ENCODE data around the gene ST8SIA2.

Gene ST8SIA2, protein sequence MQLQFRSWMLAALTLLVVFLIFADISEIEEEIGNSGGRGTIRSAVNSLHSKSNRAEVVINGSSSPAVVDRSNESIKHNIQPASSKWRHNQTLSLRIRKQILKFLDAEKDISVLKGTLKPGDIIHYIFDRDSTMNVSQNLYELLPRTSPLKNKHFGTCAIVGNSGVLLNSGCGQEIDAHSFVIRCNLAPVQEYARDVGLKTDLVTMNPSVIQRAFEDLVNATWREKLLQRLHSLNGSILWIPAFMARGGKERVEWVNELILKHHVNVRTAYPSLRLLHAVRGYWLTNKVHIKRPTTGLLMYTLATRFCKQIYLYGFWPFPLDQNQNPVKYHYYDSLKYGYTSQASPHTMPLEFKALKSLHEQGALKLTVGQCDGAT

DNA sequence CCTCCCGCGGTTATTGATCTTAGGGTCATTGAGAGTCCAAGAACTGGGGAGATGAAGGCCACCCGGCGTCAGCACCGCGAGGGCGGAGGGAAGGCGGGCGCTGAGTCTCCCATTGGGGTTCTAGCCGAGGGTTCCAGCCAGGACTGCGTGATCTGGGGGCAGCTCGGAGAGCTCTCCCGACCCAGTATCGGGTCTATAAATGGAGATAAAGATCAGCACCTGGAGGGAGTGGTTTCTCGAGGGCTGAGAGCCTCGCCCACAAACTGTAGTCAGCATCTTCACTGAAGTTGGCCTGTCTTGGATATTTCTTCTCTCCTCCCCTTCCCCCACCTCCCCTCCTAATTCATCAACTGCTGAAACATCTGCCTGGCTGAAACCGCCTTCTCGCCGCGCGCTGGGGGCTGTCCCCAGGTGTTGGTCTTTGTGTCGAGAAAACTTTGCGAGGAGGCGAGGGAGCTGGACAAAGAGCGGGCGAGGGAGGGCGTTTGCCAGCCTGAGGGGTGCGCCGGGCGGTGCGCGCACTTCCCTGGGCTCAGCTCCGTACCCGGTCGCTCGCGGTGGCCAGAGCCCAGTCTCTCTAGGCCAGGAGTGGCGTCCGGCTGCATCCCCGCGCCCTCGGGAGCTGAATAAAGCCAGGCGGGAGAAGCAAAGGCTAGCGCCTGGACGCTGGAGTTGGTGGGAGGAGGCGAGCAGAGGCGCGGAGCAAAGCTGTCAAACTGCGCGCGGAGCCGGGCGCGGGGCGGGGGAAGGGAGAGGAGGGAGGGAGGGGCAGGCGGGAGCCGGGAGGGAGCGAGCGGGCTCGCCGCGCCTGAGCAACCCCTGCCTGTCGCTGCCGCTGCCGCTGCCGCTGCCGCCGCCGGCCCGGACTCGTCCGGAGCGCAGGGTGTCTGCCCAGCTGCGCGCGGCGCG, at the start of gene ST8SIA2:
Gene ST8SIA2, plus strand, starts transcription at position 811 of the 909 bp plus-strand sequence. CDS start 184 bp downstream, outside the sequence.
- H3K4me3 Mint-ChIP-seq = peak within 1 kb of the TSS; percentile 28
- H3K27me3 Mint-ChIP-seq = peaks cover 83% of the 10 kb centered on the region
- H3K9me3 Mint-ChIP-seq = no peaks in the 10 kb centered on the region
- H3K27ac Mint-ChIP-seq = no peak within 1 kb of the TSS
- H3K4me1 Mint-ChIP-seq (ENCODE audit: low read depth) = peaks cover 12% of the 10 kb centered on the region
- H3K36me3 Mint-ChIP-seq (ENCODE audit: low read depth) = no peaks in the 10 kb centered on the region
- DNase-seq = no peak

DNA sequence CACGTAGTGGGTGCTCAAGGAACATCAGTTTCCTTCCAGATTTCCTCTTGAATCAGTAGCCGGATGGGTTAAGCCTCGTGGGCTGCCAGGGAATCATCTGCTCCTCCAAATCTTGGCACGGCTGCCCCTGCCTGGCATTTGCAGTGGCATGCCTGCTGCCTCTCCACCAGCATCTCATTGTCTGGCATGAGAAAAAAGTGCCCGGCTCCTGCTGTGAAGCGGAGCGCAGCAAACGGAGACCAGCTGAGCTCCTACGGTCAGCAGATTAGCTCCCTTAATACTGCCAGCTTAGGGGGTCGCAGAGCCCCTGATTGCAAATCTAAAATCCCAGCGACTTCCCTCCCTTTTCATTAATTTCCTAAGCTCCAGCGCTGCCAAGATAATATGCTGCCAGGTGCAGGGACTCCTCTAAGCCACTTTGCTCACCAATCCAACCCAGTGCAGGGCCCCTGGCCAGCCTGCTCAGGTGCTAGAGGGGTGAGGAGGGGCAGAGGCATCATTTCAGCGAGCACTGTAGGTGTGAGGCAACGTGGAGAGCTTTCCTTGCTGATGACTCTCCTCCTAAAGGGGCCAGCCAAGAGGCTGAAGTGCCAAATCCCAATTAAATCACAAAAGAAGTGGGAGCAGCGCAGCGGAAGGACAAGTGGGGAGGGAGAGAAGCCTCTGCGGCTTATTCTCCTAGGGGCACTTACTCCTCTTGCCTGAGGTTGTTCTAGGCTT, 49.6 kb upstream of the ST8SIA2 start:
- H3K27me3 Mint-ChIP-seq = peaks cover 34% of the 10 kb centered on the region
- H3K9me3 Mint-ChIP-seq = peaks cover 3% of the 10 kb centered on the region
- no peaks in the 10 kb centered on the region for H3K36me3 Mint-ChIP-seq (ENCODE audit: low read depth)
- H3K4me3 Mint-ChIP-seq = no peak overlapping the region
- no peak overlapping the region for H3K27ac Mint-ChIP-seq
- DNase-seq = no peak
- H3K4me1 Mint-ChIP-seq (ENCODE audit: low read depth) = no peaks in the 10 kb centered on the region

DNA sequence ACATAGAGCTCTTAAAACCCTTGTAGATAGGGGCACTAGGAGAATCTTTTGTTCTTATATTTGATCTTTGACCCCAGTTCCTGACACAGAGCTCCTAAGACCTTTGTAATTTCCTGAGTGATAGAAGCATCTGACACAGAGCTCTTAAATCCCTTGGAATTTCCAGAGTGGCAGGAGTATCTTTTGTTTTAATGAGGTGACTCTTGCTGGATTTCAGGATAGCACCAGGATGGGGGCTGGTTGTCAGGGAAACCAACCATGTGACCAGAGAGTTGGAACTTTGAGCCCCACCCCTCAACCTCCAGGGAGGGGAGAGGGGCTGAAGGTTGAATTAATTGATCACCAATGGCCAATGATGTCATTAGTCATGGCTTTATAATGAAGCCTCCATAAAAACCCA, 47.6 kb upstream of the ST8SIA2 start:
- Mint-ChIP-seq H3K9me3 (peaks cover 5% of the 10 kb centered on the region), H3K4me3 (no peak overlapping the region), H3K4me1 (ENCODE audit: low read depth) (no peaks in the 10 kb centered on the region), H3K27ac (no peak overlapping the region), H3K27me3 (peaks cover 34% of the 10 kb centered on the region), H3K36me3 (ENCODE audit: low read depth) (no peaks in the 10 kb centered on the region)
- DNase-seq = no peak

DNA sequence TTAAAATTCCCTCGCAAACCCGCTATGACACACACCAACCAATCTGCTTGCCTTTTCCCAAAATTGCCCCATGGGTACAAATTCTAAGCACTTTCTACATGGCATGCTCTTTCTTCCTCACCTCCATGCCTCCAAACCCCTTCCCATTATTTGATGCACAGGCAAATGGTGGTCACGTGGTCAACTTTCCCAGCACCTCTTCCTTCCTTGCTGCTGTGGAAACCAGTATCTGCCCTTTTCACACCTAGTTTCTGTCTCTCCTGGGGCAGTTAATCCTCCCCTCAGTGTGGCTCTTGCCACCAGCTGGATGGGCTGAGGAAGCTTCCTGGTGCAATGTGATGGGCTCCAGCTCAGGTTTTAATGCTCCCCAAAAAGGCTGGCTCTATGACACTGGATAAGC, 38.4 kb upstream of the ST8SIA2 start:
- H3K27me3 Mint-ChIP-seq = peaks cover 15% of the 10 kb centered on the region
- DNase-seq = no peak
- H3K36me3 Mint-ChIP-seq (ENCODE audit: low read depth) = no peaks in the 10 kb centered on the region
- no peak overlapping the region for H3K27ac Mint-ChIP-seq
- H3K4me1 Mint-ChIP-seq (ENCODE audit: low read depth) = no peaks in the 10 kb centered on the region
- no peak overlapping the region for H3K4me3 Mint-ChIP-seq
- H3K9me3 Mint-ChIP-seq = no peaks in the 10 kb centered on the region

DNA sequence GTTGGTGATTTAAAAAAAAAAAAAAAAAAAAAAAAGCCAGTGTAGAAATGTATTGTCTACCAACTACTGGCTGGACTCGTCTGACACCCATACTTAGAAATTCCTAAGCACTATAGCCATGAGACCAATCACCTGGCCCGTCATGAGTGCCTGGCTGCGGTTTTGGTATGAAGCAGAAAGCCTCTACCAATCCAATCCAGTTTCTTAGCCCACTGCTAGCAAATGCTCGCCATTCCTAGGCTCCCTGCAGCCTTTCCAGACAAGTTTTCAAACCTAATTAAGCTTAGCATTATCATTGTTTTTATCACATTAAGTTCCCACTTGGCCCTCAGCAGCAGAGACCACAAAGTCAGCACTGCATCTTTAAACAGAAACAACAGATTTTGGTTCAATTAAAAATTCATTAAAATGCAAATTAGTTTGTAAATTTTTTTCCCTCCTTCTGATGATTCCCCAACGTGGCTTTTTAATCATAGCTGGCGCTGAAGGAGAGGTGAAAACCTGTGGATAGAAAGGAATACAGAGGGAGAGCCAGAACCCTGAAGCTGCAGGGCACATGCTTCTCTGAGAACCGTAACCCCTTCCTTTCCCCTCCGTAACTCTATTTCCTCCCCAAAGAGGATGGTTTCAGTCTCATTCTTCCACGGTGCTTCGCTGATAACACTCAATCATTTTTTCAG, 32.2 kb upstream of the ST8SIA2 start:
- no peak overlapping the region for H3K4me3 Mint-ChIP-seq
- DNase-seq = no peak
- H3K27ac Mint-ChIP-seq = no peak overlapping the region
- H3K9me3 Mint-ChIP-seq = no peaks in the 10 kb centered on the region
- H3K4me1 Mint-ChIP-seq (ENCODE audit: low read depth) = no peaks in the 10 kb centered on the region
- no peaks in the 10 kb centered on the region for H3K36me3 Mint-ChIP-seq (ENCODE audit: low read depth)
- H3K27me3 Mint-ChIP-seq = peaks cover 21% of the 10 kb centered on the region

DNA sequence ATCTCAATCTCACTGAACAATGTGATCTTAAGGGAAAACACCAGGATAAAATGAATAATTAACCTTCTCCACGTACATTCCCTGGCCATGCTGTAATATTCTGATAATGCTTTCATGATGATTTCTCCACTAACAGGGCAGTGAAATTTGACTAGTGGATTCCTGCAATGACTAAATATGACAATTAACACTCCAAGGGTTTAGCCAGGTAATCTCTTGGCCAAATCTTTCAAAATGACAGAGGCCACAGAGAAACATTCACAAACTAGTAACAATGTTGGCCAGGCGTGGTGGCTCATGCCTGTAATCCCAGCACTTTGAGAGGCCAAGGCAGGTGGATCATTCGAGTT, 31.7 kb upstream of the ST8SIA2 start:
- Mint-ChIP-seq H3K4me3 (no peak overlapping the region), H3K4me1 (ENCODE audit: low read depth) (no peaks in the 10 kb centered on the region), H3K27me3 (peaks cover 19% of the 10 kb centered on the region), H3K9me3 (no peaks in the 10 kb centered on the region), H3K36me3 (ENCODE audit: low read depth) (no peaks in the 10 kb centered on the region), H3K27ac (no peak overlapping the region)
- DNase-seq = no peak

DNA sequence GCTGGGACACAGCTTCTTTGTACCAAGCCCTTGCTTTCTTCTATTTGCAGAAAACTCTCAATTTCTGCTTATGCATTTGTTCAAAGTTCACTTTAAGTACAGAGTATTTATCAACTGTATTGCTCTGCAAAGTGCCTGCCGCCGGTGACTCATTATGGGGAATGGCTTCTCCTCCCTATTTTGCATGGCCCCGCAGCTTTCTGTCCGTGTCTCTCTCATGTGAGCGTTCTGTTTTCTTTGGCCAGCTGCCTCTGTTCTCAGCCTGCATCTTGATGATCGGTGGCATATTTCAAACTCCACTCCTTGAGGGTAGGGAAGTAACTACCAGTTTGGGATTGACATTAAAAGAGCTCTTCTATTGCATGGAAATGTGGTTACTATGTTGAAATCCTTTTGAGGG, 28.6 kb upstream of the ST8SIA2 start:
- Mint-ChIP-seq H3K27me3 (peaks cover 17% of the 10 kb centered on the region), H3K4me3 (no peak overlapping the region), H3K9me3 (no peaks in the 10 kb centered on the region), H3K27ac (no peak overlapping the region), H3K36me3 (ENCODE audit: low read depth) (no peaks in the 10 kb centered on the region), H3K4me1 (ENCODE audit: low read depth) (no peaks in the 10 kb centered on the region)
- no peak for DNase-seq

DNA sequence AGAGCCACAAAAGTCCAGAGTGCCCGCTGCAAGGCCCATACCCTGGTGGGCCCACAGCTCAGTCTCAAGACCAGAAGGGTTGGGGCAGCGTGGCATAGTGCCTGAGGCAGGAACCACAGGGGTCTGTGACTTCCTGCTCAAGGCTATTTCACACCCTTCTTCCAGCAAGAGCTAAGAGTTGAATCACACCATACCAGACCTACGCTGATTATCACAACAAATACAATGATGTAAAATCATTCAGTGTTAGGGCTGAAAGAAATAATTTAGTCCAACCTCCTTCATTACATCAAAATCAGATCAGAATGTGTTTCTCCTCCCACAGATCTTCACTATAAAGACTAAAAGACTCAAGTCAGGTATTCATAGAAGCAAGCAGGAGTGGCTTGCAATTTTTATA, 27.8 kb upstream of the ST8SIA2 start:
- H3K27me3 Mint-ChIP-seq = peaks cover 13% of the 10 kb centered on the region
- no peak for DNase-seq
- H3K4me3 Mint-ChIP-seq = no peak overlapping the region
- H3K27ac Mint-ChIP-seq = no peak overlapping the region
- H3K4me1 Mint-ChIP-seq (ENCODE audit: low read depth) = no peaks in the 10 kb centered on the region
- H3K9me3 Mint-ChIP-seq = no peaks in the 10 kb centered on the region
- no peaks in the 10 kb centered on the region for H3K36me3 Mint-ChIP-seq (ENCODE audit: low read depth)

DNA sequence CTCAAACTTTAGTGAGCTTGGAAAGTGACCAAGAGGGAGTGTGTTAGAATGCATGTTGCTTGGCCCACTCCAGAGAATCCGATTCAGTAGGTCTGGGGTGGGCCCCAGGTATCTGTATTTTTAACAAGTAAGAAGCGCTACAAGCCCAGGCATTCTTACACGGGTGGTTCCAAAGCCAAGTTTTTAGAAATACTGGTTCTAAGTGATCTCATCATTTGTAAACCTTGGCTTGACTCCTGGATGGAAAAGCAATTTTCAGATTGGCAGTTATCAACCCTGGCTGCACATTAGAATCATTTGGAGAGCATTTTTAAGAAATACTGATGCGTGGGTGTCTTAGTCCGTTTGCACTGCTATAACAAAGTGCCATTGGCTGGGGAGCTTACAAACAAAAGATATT, 27.3 kb upstream of the ST8SIA2 start:
- H3K4me3 Mint-ChIP-seq = no peak overlapping the region
- H3K36me3 Mint-ChIP-seq (ENCODE audit: low read depth) = no peaks in the 10 kb centered on the region
- peaks cover 11% of the 10 kb centered on the region for H3K27me3 Mint-ChIP-seq
- no peak overlapping the region for H3K27ac Mint-ChIP-seq
- no peaks in the 10 kb centered on the region for H3K4me1 Mint-ChIP-seq (ENCODE audit: low read depth)
- H3K9me3 Mint-ChIP-seq = no peaks in the 10 kb centered on the region
- DNase-seq = no peak

DNA sequence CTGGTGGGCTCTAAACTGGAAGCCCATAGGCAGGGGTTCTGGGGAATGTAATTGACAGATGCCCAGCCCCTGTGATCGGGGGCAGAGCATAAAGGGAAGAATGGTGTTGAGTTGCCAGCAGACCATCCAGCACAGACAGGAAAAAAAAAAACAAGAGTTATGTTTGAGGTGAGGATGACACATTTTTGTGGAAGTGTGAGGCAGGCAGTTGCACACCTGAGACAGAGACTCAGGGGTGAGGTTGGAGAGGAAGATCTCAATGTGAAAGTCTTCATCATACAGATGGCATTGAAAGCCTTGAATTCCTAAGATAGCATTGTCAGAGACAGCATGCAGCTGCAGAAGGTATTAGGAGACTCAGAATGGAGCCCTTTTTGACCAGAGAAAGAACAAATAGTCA, 18.6 kb upstream of the ST8SIA2 start:
- H3K4me1 Mint-ChIP-seq (ENCODE audit: low read depth) = no peaks in the 10 kb centered on the region
- no peaks in the 10 kb centered on the region for H3K36me3 Mint-ChIP-seq (ENCODE audit: low read depth)
- no peaks in the 10 kb centered on the region for H3K9me3 Mint-ChIP-seq
- H3K27me3 Mint-ChIP-seq = peaks cover 29% of the 10 kb centered on the region
- no peak overlapping the region for H3K4me3 Mint-ChIP-seq
- H3K27ac Mint-ChIP-seq = no peak overlapping the region
- no peak for DNase-seq

DNA sequence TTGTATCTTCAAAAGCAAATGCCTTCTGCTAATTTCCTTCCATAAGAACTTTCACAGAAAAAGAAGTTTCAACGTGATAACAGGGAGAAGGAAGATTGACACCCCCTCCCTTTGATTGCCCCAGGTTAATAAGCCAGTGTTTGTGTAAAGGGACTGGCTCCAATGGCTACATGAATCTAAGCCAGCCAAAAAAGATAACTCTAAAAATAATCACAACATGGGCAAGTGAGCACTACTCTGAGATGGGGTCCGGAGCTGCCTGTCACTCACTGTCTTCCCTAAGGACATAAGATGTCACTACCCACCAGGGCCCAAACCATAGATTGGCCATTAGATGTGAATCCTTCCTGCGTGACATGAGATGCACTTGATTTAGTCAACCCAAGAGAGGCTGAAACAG, 17.6 kb upstream of the ST8SIA2 start:
- no peak overlapping the region for H3K4me3 Mint-ChIP-seq

DNA sequence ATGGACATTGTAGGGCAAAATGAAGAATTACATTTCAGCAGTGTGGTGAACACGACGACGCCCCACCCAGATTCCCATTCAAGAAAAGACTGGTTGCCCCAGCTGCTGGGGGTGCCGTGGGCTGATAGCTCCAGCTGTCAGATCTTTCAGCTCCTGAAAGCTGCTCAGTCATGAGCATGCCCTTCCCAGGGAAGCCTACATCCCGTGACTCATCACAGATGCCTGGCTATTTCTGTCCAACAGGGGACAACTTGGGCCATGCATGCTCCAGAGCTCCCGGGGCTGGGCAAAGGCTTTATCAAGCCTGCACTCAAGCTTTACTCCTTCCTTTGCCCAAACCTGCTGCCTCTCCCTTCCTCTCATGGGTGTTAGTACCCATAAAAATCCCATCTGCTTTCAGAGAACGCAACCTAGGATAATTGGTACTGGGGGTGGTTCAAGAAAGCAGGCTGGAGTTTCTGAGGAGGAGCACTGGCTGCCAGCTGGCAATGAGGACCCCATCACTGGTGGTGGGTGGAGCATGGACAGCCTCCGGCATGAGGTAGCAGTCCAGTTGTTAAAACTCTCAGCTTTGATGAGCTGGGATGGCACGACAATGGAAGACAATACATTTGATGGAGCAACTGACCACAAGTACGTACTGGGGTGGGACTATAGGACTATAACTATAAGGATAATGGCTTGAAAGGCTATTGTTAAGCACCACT, 16.4 kb upstream of the ST8SIA2 start:
- Mint-ChIP-seq H3K4me1 (ENCODE audit: low read depth) (no peaks in the 10 kb centered on the region), H3K36me3 (ENCODE audit: low read depth) (no peaks in the 10 kb centered on the region), H3K27ac (no peak overlapping the region), H3K27me3 (peaks cover 31% of the 10 kb centered on the region), H3K4me3 (no peak overlapping the region), H3K9me3 (no peaks in the 10 kb centered on the region)
- no peak for DNase-seq

More for the DNA sequence above, 17.6 kb upstream of the ST8SIA2 start:
- Mint-ChIP-seq H3K27ac (no peak overlapping the region), H3K27me3 (peaks cover 32% of the 10 kb centered on the region), H3K4me1 (ENCODE audit: low read depth) (no peaks in the 10 kb centered on the region), H3K9me3 (no peaks in the 10 kb centered on the region), H3K36me3 (ENCODE audit: low read depth) (no peaks in the 10 kb centered on the region)
- DNase-seq = no peak

DNA sequence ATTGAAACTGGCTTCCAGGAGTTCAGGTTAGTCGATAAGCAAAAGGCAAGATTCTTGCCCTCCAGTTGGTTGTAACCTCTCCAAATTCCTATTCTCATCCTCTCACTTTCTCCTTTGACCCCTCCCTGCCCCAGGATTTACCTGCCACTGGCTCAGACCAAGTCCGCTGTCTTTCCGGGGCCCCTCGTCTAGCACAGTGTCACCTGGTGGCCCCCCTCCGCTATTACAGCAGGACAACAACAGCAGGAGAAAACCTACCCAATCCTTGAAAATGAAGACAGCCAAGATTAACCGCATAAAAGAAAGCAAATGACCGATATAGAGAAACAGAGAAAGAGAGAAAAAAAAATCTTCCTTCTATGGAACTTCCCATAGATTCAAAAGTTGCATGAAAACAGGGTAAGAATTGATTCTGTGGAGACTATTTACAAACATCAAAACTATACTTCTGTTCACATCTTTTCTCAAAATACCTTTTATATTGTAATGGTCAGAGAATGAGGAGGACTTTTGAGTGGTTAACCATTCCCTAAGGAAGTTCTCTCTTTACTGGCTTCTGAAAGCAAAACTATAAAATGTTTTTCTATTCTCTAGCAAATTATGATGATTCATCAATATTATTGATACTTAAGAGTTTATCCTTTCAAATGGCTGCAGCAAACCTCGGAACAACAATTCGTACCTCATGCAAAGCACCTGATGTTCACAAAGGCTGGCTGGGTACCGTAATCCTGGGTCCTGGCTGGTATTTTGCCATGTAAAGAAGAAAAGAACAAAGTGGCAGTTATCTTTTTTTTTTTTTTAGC, 10.0 kb upstream of the ST8SIA2 start:
- H3K4me1 Mint-ChIP-seq (ENCODE audit: low read depth) = no peaks in the 10 kb centered on the region
- peaks cover 41% of the 10 kb centered on the region for H3K27me3 Mint-ChIP-seq
- no peak overlapping the region for H3K4me3 Mint-ChIP-seq
- DNase-seq = peak; percentile 42
- no peaks in the 10 kb centered on the region for H3K36me3 Mint-ChIP-seq (ENCODE audit: low read depth)
- H3K27ac Mint-ChIP-seq = no peak overlapping the region
- H3K9me3 Mint-ChIP-seq = no peaks in the 10 kb centered on the region
